Measurements from ENCODE around the gene ELL.

GRCh38 chr19:18437491-18438330, 84.2 kb downstream of the ELL start, which contains the start of gene ISYNA1:
- TF ChIP-seq CTCF (IDR thresholded peaks at IDR 0.05 in 4 of 5, conservative IDR thresholded peaks at IDR 0.05 in 1 of 5) (peak in 1 of 5 experiments; percentile 6), POLR2A (IDR thresholded peaks at IDR 0.05) (peak in 1 of 2 donors; percentile 28)
